ENCODE measurements around the gene TRPC6.

Gene TRPC6

DNA sequence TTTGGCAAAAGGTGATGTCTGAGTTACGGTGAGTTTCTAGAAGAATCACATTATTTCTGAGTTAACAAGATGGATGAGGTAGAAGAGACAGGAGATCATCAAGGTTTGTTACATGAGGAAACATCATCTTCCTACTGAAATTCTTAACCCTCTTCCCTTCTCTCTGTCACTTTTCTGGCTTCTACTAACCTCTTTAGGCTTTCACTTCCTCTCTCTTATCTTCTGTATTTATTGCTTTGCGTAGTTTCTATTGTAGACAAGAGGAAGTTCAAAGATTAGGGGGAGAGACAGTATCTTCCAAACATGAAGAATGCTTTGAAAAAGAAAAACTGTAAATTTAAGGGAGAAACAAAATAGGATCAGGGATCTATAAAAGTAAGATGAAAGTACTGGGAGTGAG, 75.4 kb downstream of the TRPC6 start:
- TF ChIP-seq, protein P1, sequence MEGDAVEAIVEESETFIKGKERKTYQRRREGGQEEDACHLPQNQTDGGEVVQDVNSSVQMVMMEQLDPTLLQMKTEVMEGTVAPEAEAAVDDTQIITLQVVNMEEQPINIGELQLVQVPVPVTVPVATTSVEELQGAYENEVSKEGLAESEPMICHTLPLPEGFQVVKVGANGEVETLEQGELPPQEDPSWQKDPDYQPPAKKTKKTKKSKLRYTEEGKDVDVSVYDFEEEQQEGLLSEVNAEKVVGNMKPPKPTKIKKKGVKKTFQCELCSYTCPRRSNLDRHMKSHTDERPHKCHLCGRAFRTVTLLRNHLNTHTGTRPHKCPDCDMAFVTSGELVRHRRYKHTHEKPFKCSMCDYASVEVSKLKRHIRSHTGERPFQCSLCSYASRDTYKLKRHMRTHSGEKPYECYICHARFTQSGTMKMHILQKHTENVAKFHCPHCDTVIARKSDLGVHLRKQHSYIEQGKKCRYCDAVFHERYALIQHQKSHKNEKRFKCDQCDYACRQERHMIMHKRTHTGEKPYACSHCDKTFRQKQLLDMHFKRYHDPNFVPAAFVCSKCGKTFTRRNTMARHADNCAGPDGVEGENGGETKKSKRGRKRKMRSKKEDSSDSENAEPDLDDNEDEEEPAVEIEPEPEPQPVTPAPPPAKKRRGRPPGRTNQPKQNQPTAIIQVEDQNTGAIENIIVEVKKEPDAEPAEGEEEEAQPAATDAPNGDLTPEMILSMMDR (IDR thresholded peaks at IDR 0.05; ENCODE audit: extremely low read depth, missing control alignments): no peak
- no peak for DNase-seq (ENCODE audit: low spot score)

DNA sequence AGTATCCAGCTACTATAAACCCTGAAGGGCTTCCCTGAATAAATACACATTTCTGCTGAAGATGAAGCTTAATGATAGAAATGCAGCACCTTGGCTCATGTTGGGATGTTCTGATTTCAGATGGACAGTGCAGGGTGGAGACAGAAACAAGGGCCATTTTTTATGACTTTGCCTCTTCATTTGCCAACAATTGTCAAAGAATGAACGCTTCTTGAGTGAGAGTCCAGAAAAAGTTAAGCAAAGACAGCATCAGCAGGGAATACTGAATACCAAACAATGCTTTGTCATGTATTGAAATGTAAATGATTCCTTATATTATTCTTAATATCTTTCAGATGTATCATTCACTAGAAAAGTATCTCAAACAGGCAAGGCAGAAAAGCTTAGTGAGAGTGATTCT, 84.9 kb downstream of the TRPC6 start:
- TF ChIP-seq, protein P1 (IDR thresholded peaks at IDR 0.05; ENCODE audit: extremely low read depth, missing control alignments): no peak
- DNase-seq (ENCODE audit: low spot score): no peak

DNA sequence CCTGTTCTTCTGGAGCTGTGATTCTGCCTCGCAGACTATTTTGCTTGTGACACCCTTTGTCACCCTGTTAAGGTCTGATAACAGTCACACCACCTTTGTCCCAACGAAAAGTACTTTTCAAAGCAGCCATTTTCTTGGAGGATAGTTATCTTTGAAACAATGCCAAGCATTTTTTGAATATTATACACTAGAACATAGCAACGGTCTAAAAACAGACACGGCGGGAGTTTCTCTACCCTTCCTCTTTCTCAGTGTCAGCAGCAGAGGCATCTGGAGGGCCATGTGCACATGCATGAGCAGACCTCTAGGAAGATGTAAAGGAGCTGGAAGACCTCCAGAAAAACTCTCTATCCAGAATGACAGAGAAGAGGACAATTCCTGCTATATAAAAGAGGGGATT, 86.5 kb downstream of the TRPC6 start:
- TF ChIP-seq, protein P1 (IDR thresholded peaks at IDR 0.05; ENCODE audit: extremely low read depth, missing control alignments): no peak
- no peak for DNase-seq (ENCODE audit: low spot score)

DNA sequence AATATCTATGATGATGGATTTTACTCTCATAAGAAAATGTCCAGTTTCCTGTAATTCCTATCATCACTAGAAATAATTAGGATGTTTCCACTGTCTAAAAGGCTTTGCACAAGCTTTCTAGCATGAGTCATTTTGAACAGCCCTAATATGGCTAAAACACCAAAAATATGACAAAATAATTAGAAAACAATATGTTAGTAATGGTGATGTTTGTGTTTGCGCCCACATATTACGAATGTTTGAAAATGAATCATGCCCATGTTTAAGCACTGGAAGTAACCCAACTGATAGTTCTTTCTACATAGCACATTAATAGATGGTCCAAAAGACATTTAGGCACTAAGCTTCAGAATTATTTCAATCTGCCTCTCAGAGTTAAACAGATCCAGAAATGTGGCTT, 96.0 kb downstream of the TRPC6 start:
- TF ChIP-seq, protein P1 (IDR thresholded peaks at IDR 0.05; ENCODE audit: extremely low read depth, missing control alignments): no peak
- DNase-seq (ENCODE audit: low spot score): no peak

DNA sequence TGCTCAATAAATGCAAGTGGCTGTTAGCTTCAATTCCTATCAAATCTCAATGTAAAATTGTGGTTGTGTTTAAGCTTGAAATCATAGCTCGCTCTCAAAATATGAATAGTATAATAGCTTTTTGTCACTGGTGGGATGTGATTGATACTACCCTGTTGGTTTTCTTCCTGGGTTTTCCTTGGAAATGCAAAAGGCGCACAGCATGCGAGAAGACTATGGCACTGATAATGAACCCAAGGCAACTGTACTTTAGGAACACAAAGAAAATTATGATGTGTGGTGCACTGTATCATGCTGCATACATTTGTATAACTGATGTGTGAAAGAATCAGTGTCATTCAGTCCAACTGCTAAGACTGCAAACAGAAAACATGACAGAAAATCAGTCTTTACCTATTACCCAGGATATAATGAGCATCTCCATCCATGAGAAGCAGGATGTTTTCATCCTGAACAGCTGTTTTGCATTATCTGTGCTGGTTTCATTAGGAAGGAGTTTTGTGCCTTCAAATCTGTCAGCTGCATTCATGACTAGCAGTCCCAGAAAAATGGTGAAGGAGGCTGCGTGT, 101.2 kb downstream of the TRPC6 start:
- no peak for DNase-seq (ENCODE audit: low spot score)
- TF ChIP-seq, protein P1 (IDR thresholded peaks at IDR 0.05; ENCODE audit: extremely low read depth, missing control alignments): no peak

DNA sequence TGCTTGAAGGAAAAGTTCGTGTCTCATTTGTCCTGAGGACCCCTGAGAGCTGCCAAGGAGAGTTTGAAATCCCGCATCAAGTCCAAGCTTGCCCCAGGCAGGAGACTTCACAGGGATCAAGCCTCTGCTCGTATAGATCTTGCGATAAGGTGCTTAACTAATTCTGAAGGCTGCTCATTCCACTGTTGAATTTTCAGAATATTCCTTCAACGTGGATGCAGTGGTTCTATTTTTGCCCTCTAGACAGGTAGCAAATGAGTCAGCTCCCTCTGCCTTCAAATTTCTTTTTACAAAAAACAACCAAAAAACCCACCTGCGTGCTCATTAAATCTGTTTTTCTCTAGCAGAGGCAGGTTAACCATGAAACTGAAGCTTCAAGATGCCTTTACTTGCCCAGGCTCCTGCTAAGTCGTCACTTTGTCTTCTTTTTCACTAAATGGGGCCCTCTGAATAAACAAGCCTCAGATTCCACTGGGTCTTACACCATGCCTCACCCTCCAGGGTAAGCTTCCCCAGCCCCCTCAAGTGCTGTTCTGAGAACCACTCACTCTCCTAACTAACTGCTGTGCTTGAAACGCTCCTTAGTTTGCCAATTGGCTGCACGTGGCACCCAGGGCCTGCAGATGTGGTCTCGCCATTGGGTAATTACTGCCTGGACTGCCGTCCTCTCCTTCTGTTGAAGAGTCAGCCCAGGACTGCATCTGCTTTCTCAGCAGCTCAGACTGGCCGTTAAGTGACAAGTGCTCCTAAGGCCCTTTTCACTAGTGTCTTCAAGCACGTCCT, 105.0 kb downstream of the TRPC6 start:
- TF ChIP-seq, protein P1 (IDR thresholded peaks at IDR 0.05; ENCODE audit: extremely low read depth, missing control alignments): no peak
- no peak for DNase-seq (ENCODE audit: low spot score)

DNA sequence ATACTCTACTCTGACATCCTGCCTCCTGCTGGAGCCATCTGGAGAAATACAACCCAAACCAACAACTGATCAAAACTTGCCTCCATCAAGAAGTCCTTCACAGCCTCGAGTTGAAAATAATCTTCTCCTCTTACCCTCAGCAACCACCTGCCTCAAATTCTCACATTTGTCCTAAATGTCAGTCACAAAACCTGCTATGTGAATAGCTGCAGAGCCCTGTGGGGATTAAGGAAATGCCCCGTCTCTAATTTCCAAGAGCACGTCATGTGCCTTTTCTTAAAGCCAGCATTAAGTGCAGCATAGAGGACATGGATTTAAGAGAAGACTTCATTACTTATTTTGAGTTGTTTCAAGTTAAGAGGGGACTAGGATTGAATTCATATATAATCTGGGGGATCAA, 105.9 kb downstream of the TRPC6 start:
- TF ChIP-seq, protein P1 (IDR thresholded peaks at IDR 0.05; ENCODE audit: extremely low read depth, missing control alignments): no peak
- no peak for DNase-seq (ENCODE audit: low spot score)

All from GM20000 (cell line).